Right lobe of liver (tissue), 6 donors: ENCODE measurements around the gene SMPDL3A. TPM values are rescaled to one million over a fixed set of nuclear protein-coding genes. Genes with fewer than 3 reads are reported as not detected.

Experiments
- ATAC-seq, 4 donors: fragments of 200-7000 bp; cut with Tn5 transposase; one replicate each; pipeline ENCODE4 v1.9.1; 2020; ENCODE audit warnings: mild to moderate bottlenecking in 4 of 4, moderate library complexity in 4 of 4
- DNase-seq, 3 donors: peaks; one replicate each; pipeline ENCODE4 v3.0.0-alpha.2; 2020
- H3K27ac ChIP-seq, 3 donors: fragments of 200-600 bp; one replicate each; pipeline ENCODE4 v1.8.0; 2022
- H3K27me3 ChIP-seq, 2 donors: fragments of 200-600 bp; one replicate each; pipeline ENCODE4 v1.8.0; 2022
- H3K36me3 ChIP-seq, 4 donors: fragments of 200-600 bp; sonication (generic) in 1 of 4; one replicate each; pipeline versions ENCODE4 v1.5.1 to v1.8.0; 2017 to 2022; ENCODE audit warnings: control low read depth in 1 of 4
- H3K4me1 ChIP-seq, 4 donors: fragments of 200-600 bp; sonication (generic) in 1 of 4; one replicate each; pipeline versions ENCODE4 v1.5.1 to v1.8.0; 2017 to 2022; ENCODE audit warnings: control low read depth in 1 of 4
- H3K4me3 ChIP-seq, 3 donors: fragments of 200-600 bp; one replicate each; pipeline ENCODE4 v1.8.0; 2022
- H3K9me3 ChIP-seq, 4 donors: fragments of 200-600 bp; sonication (generic) in 1 of 4; one replicate each; pipeline versions ENCODE4 v1.5.1 to v1.8.0; 2017 to 2022; ENCODE audit warnings: control low read depth in 1 of 4
- CTCF ChIP-seq, 4 donors: fragments of 200-600 bp in 3 of 4; fragments of 450-650 bp in 1 of 4; IDR thresholded peaks; one replicate each; pipeline versions ENCODE4 v1.5.1 to v1.8.0; 2016 to 2022; ENCODE audit warnings: antibody characterized with exemption in 4 of 4, mild to moderate bottlenecking in 2 of 4
- POLR2A ChIP-seq: fragments of 450-650 bp; IDR thresholded peaks from one replicate; pipeline ENCODE4 v1.6.1; 2017; ENCODE audit warnings: antibody characterized with exemption, mild to moderate bottlenecking
- WGBS: methylation state at CpG from one replicate; pipeline ENCODE4 v1.1.6; 2018; ENCODE audit warnings: low coverage, low lambda C conversion rate; ENCODE audit not compliant: insufficient coverage; ENCODE audit errors: missing lambda C conversion rate; 5-methylcytosine and 5-hydroxymethylcytosine counted together
- intact Hi-C, 2 donors: fragments of 100-400 bp; cut with DNase I; formaldehyde crosslinking; loops; one replicate each; pipeline versions ENCODE4 v1.11.2 to v1.14.1; 2022
- total RNA-seq, 6 experiments: library from RNA; depleted of rRNA in 2 of 6; stranded (reverse); fragments of >200 nt in 2 of 6; fragmentation: NEBNext Ultra II Directional in 3 of 6; extraction: Animal tissue kit (Norgen Biotek cat#: 25700) in 3 of 6; gene quantifications; one replicate each; pipeline versions ENCODE4 v1.1.0 to v1.2.4, GENCODE V29; 2016 to 2023
- donor health status: DM: no; HTN: yes; CAD: no.
- donor health status: DM: no; HTN: no; CAD: no.
- donor health status: DM: no; HTN: no; CAD: no.
- donor health status: DM: no; HTN: yes; CAD: no.
- donor health status: DM: no; HTN: yes; CAD: no.

The SMPDL3A gene
- total RNA-seq, 6 experiments from 2014 or later: 27.5 to 51.9 (median 36.1) TPM

DNA sequence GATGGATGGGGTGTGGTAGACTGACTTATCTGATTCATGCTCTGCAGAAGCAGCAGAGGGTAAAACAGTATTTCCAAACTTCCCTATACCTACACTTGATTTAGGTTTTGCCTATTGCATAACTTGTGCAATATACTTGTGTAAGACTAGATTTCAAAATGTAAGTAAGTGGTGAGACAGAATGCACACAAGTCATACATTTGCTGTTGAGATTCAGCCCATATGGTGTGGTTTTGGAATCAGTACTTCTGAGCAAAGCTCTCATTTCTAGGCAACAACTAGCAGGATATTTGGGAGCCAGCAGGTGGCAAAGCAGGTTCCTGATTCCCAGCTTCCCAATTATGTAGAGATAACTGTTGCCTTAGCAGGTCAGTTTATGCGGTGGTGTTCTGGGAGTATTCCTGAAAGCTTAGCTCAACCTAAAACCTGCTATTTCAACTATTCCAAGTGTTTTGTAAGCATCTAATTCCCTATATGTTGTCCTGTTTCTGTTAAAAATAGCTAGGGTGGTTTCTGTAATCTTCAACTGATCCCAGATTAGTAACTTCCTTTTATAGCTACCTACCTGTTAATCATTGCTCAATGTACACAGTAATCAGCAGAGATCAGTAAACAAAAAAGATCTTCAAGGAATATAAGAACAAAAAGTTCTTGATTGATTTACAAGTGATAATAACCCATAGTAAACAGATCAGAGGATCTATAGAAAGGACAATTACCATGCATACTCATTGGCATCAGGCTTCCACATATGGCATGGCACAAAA is 18.0 kb upstream of the SMPDL3A start:
- peaks cover 0 to 23% (median 4%) of the 10 kb centered on the region in 4 donors for H3K4me1 ChIP-seq
- H3K9me3 ChIP-seq: no peaks in the 10 kb centered on the region
- intact Hi-C loops: no loop called here
- peak; percentile 37 to 52 (median 42) for TF ChIP-seq CTCF (IDR thresholded peaks at IDR 0.05)
- TF ChIP-seq POLR2A: no peak
- no peaks in the 10 kb centered on the region for H3K27me3 ChIP-seq
- no peaks in the 10 kb centered on the region for H3K36me3 ChIP-seq
- peak overlapping the region in 2 of 3 donors; percentile 35 to 75 for H3K27ac ChIP-seq
- DNase-seq (no peak), ATAC-seq (peak; percentile 91 to 95 (median 94))
- WGBS: 36% methylated on average over 1 of the region's 1 CpG
- H3K4me3 ChIP-seq: no peak overlapping the region

- Histone ChIP-seq H3K9me3 (no peaks in the 10 kb centered on the region), H3K27ac (no peak overlapping the region), H3K27me3 (no peaks in the 10 kb centered on the region), H3K36me3 (no peaks in the 10 kb centered on the region), H3K4me1 (peaks cover 0 to 21% (median 4%) of the 10 kb centered on the region in 4 donors), H3K4me3 (no peak overlapping the region)
- intact Hi-C loops: no loop called here
- WGBS: 91% methylated on average over 3 of the region's 3 CpGs
- DNase-seq (no peak), ATAC-seq (no peak)
- TF ChIP-seq CTCF (IDR thresholded peaks at IDR 0.05): no peak
- no peak for TF ChIP-seq POLR2A
These were observed 16.2 kb upstream of the SMPDL3A start for GRCh38 chr6:122772724-122773415.

GRCh38 chr6:122775975-122776374 is 13.1 kb upstream of the SMPDL3A start:
- Histone ChIP-seq H3K36me3 (no peaks in the 10 kb centered on the region), H3K27me3 (no peaks in the 10 kb centered on the region), H3K4me1 (peaks cover 0 to 9% (median 3%) of the 10 kb centered on the region in 4 donors), H3K4me3 (no peak overlapping the region), H3K27ac (no peak overlapping the region), H3K9me3 (no peaks in the 10 kb centered on the region)
- DNase-seq (no peak), ATAC-seq (no peak)
- TF ChIP-seq POLR2A (no peak), CTCF (IDR thresholded peaks at IDR 0.05) (no peak)
- intact Hi-C loops: no loop called here

DNA sequence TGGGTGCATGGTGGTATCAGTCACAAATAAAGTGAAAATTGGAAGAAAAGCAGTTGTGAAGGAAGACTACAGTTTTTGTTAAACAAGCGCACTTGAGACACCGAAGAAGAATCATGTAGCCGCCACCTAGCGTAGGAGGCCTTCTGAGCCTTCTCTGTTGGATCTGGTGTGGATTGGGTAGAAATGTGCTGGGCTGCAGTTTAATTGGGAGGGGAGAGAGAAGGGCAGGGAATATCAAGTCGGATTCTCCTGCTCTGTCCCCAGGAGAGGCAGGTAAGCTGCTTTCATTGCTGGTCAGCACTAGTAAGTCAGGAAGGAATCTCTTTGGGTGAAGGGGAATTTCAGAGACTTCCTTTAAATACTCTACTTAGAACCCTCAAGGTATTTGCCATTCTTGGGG is 10.8 kb upstream of the SMPDL3A start:
- Histone ChIP-seq H3K36me3 (no peaks in the 10 kb centered on the region), H3K4me3 (no peak overlapping the region), H3K4me1 (no peaks in the 10 kb centered on the region), H3K27me3 (no peaks in the 10 kb centered on the region), H3K27ac (no peak overlapping the region), H3K9me3 (no peaks in the 10 kb centered on the region)
- DNase-seq: no peak
- ATAC-seq: no peak
- WGBS: 95% methylated on average over 4 of the region's 5 CpGs
- TF ChIP-seq POLR2A (no peak), CTCF (IDR thresholded peaks at IDR 0.05) (no peak)
- intact Hi-C loops: no loop called here
